Measurements from ENCODE around the gene CHD6.

CHD6 gene

GRCh38 chr20:41617902-41618806 lies at the start of gene CHD6:
Gene CHD6, minus strand, starts transcription at chr20:41618377. Its CDS starts 67,040 bp downstream, at chr20:41551337.
- peak; percentile 99 for DNase-seq

GRCh38 chr20:41664584-41664983 lies 46.4 kb upstream of the CHD6 start:
- no peak for DNase-seq

- DNase-seq, result no peak
Measured at GRCh38 chr20:41657655-41658054, 39.5 kb upstream of the CHD6 start.

- no peak for DNase-seq
Measured at GRCh38 chr20:41655962-41656618, 37.9 kb upstream of the CHD6 start.

- DNase-seq, result no peak
Measured at GRCh38 chr20:41654884-41655283, 36.7 kb upstream of the CHD6 start.

GRCh38 chr20:41654292-41654691 lies 36.1 kb upstream of the CHD6 start:
- DNase-seq, result no peak

GRCh38 chr20:41650231-41650948 lies 32.2 kb upstream of the CHD6 start:
- DNase-seq, result no peak

GRCh38 chr20:41649489-41649888 lies 31.3 kb upstream of the CHD6 start:
- DNase-seq, result no peak

- no peak for DNase-seq
Measured at GRCh38 chr20:41645372-41645771, 27.2 kb upstream of the CHD6 start.

- no peak for DNase-seq
Measured at GRCh38 chr20:41643504-41643938, 25.3 kb upstream of the CHD6 start.

GRCh38 chr20:41639630-41640029 lies 21.5 kb upstream of the CHD6 start:
- no peak for DNase-seq

- no peak for DNase-seq
Measured at GRCh38 chr20:41638456-41638855, 20.3 kb upstream of the CHD6 start.

- DNase-seq, result no peak
Measured at GRCh38 chr20:41635158-41635557, 17.0 kb upstream of the CHD6 start.

GRCh38 chr20:41632896-41633295 lies 14.7 kb upstream of the CHD6 start:
- no peak for DNase-seq

GRCh38 chr20:41631826-41632225 lies 13.6 kb upstream of the CHD6 start:
- no peak for DNase-seq

GRCh38 chr20:41630846-41631245 lies 12.7 kb upstream of the CHD6 start:
- no peak for DNase-seq

GRCh38 chr20:41627611-41628244 lies 9.6 kb upstream of the CHD6 start:
- no peak for DNase-seq

GRCh38 chr20:41627001-41627495 lies 8.9 kb upstream of the CHD6 start:
- no peak for DNase-seq

- DNase-seq, result no peak
Measured at GRCh38 chr20:41623625-41624375, 5.6 kb upstream of the CHD6 start.

- DNase-seq, result no peak
Measured at GRCh38 chr20:41622584-41622983, 4.4 kb upstream of the CHD6 start.

- DNase-seq, result no peak
Measured at GRCh38 chr20:41621971-41622370, 3.8 kb upstream of the CHD6 start.

GRCh38 chr20:41621421-41621820 lies 3.2 kb upstream of the CHD6 start:
- no peak for DNase-seq
